ENCODE data around the gene PCDH7. TPM values are rescaled to one million over a fixed set of nuclear protein-coding genes. Genes with fewer than 3 reads are reported as not detected.

Gene PCDH7
- 1 to 10 TPM in 3 of 4 donors, under 1 TPM in 1; 0.94 to 1.3 (median 1.2) TPM for total RNA-seq

GRCh38 chr4:30720021-30720660 lies at the start of gene PCDH7:
Gene PCDH7 (plus strand): TSS chr4:30720369. CDS start chr4:30721423, 1,054 bp downstream.
- TF ChIP-seq CTCF (IDR thresholded peaks at IDR 0.05; ENCODE audit: low read depth) = no peak

GRCh38 chr4:30671926-30672448 lies 48.2 kb upstream of the PCDH7 start:
- TF ChIP-seq CTCF (IDR thresholded peaks at IDR 0.05; ENCODE audit: low read depth) = no peak

- no peak for TF ChIP-seq CTCF (IDR thresholded peaks at IDR 0.05; ENCODE audit: low read depth)
Observed at GRCh38 chr4:30696191-30696590, 24.0 kb upstream of the PCDH7 start.

- no peak for TF ChIP-seq CTCF (IDR thresholded peaks at IDR 0.05; ENCODE audit: low read depth)
Observed at GRCh38 chr4:30714408-30715031, 5.6 kb upstream of the PCDH7 start.

- TF ChIP-seq CTCF (IDR thresholded peaks at IDR 0.05; ENCODE audit: low read depth) = no peak
Observed at GRCh38 chr4:30716158-30716557, 4.0 kb upstream of the PCDH7 start.

- no peak for TF ChIP-seq CTCF (IDR thresholded peaks at IDR 0.05; ENCODE audit: low read depth)
Observed at GRCh38 chr4:30716681-30717207, 3.4 kb upstream of the PCDH7 start.

Measured in subcutaneous adipose tissue (tissue), 4 donors.